Coronary artery (tissue), 2 donors: ENCODE measurements around the gene PTPRD.

Experiments used
- DNase-seq: peaks from one replicate; pipeline ENCODE4 v3.0.0-alpha.2; 2017; ENCODE audit warnings: low spot score
- H3K27ac ChIP-seq, 2 donors: fragments of 200-600 bp; sonication (generic); one replicate each; pipeline ENCODE4 v1.5.1; 2016 to 2019
- H3K4me3 ChIP-seq: fragments of 200-600 bp; sonication (generic); 2 replicates; pipeline ENCODE4 v1.5.1; 2016; ENCODE audit warnings: mild to moderate bottlenecking, moderate library complexity
- TF ChIP-seq, protein P1 (sequence below): fragments of 200-600 bp; sonication (generic); IDR thresholded peaks from one replicate; pipeline ENCODE4 v1.5.1; 2019; ENCODE audit warnings: antibody characterized with exemption

PTPRD gene

DNA sequence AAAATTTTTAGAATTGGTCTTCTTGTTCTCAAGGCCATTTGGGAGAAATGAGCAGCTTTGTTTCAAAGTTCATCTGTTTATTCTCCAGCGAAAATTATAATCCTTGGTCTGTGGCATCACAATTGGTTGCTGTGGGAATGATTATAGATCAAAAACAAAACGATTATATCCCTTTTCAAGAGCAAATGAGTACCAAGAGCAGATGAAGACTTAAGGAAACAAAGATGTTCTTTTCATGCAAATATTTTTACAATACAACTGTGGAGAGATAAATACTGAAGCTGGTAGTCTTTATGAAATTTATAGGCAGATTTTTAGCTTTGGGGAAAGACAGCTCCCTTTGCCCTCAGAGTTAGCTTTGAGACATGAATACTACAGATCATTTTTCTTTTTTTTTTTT is 2192.4 kb downstream of the PTPRD start:
- no peak for DNase-seq
- Histone ChIP-seq H3K27ac (no peak overlapping the region), H3K4me3 (no peak overlapping the region)
- TF ChIP-seq, protein P1, sequence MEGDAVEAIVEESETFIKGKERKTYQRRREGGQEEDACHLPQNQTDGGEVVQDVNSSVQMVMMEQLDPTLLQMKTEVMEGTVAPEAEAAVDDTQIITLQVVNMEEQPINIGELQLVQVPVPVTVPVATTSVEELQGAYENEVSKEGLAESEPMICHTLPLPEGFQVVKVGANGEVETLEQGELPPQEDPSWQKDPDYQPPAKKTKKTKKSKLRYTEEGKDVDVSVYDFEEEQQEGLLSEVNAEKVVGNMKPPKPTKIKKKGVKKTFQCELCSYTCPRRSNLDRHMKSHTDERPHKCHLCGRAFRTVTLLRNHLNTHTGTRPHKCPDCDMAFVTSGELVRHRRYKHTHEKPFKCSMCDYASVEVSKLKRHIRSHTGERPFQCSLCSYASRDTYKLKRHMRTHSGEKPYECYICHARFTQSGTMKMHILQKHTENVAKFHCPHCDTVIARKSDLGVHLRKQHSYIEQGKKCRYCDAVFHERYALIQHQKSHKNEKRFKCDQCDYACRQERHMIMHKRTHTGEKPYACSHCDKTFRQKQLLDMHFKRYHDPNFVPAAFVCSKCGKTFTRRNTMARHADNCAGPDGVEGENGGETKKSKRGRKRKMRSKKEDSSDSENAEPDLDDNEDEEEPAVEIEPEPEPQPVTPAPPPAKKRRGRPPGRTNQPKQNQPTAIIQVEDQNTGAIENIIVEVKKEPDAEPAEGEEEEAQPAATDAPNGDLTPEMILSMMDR = no peak

DNA sequence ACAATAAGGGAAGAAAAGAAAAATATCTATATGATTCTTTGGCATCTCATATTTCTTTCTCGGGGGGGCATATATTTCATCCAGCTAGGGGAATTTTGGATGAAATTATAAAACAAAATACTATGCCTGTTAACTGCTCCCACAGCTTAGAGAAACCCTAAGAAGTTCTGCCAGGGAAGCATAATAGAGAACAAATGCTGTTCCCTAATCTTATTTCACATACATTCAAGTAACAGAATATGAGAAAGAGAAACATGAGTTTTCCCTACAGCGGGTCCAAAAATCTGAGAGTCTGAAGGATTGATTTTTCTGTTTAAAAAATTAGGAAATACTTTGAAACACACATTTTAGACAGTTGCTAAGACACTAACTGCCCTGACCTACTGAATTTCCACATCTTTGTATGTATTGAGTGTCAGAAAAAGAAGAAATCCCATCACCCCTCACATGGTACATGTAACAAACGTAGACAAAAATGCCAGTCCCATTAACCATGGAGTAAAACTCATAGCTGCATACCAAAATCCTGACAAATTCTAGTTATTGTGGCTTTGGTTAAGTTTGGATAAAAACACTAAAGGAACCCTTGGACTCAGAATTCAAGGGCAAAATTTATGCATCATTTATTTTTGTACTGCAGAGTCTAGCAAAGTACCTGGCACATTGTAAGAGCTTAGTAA is 2193.1 kb downstream of the PTPRD start:
- Histone ChIP-seq H3K27ac (no peak overlapping the region), H3K4me3 (no peak overlapping the region)
- TF ChIP-seq, protein P1 = no peak
- no peak for DNase-seq

DNA sequence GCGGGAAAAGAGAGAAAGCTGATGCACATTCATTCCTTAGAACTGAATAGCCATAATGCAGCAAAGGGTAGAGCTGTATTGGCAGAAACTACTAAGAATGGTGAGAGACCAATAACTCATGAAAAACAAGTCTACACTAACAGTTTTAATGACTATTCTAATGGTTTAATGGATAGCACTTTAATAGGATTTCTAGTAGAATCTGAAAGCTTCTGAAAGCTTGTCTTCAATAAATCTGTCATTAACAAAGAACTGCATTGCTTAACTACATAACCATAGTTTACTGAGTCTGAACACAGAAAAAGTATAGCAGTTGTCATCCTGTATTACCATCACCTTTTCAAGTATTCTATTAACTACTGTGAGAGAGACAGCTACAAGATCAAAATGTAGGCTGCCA is 2195.5 kb downstream of the PTPRD start:
- H3K27ac ChIP-seq = no peak overlapping the region
- TF ChIP-seq, protein P1 = no peak
- DNase-seq = no peak
- no peak overlapping the region for H3K4me3 ChIP-seq

DNA sequence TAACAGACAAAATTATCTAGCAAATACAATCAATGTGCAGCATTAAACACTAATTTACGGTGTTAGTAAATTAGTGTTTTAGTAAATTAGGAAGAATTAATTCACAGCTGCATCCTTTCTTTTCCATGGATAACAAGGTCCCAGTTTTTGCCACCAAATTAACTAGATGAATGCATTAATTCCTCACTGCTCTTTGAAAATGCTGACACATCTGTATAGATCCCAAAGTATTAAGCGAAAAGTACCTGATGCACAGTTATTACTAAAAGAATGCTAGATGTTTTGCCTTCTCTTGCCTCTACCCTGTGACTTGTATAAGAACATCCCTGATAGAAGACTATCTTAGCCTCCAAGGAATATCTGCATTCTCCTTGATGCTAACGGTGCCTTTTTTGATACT is 2200.5 kb downstream of the PTPRD start:
- H3K27ac ChIP-seq = no peak overlapping the region
- no peak for DNase-seq
- TF ChIP-seq, protein P1 = no peak
- H3K4me3 ChIP-seq = no peak overlapping the region

DNA sequence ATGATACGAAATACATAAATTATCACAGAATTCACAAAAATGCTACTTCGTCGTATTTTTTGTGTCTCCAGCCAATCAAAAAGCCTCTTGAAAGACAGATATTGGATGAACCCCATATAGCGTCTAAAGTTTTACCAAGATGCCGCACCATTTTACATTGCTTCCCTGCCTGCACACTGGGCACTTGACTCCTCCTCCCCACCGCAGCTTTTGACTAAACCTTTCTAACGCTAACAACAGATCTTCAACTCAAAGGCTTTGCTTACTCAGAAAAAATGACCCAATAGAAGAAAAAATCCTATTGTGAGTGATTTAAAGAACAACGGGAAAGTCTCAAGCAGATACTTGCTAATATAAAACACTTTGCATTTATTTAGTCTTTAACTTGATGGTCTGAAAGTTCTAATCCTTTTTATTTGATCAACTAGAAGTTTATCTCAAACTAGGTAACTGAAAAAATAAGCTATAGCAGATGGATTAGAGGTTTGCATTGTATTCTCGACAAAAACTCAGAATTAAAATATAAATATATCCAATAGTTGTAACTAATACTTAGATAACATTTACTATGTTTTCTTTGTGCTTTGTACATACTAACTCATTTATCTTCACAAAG is 2204.1 kb downstream of the PTPRD start:
- no peak overlapping the region for H3K4me3 ChIP-seq

DNA sequence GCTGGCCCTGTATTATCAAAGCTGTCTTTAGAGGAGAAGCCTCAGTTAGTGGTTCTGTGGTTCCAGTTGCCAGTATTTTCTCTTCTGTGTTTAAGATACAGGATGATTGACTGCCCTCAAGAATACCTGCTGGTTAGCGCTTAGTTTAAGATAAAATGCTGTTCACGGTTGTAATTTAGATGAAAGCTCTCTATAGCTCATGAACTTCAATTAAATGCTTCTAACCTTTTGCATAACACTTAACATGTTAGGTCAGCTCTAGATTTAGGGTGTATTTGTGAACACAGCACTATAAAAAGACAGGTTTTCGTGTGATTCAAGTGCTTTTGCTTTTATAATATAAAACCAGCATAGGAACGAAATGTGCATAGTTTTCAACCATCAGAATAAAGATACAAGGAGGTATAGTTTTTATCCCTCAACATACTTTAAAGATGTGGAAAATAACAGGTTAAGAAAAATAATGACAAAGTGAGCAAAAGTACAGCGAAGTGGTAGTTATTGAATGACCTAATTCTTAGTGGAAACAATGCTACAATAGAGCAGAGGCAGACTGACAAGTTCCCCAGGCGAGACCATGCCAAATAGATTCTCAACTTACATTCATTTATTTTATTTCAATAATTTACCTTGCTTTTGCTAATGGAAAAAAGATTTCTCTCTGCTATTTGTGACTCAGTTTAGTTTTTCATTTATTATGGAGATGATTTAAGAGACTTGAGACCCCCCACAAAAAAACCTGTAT is 2210.7 kb downstream of the PTPRD start:
- no peak overlapping the region for H3K27ac ChIP-seq
- TF ChIP-seq, protein P1 = no peak
- H3K4me3 ChIP-seq = no peak overlapping the region
- DNase-seq = no peak

More for the DNA sequence above, 2204.1 kb downstream of the PTPRD start:
- no peak for DNase-seq
- TF ChIP-seq, protein P1 = no peak
- H3K27ac ChIP-seq = no peak overlapping the region
